SU-DHL-6 (cell line): ENCODE measurements around the gene ACAP1.

Experiments used
- H2AFZ ChIP-seq: fragments of 200-600 bp; sonication (generic); 2 replicates; pipeline ENCODE4 v1.6.1; 2014; ENCODE audit warnings: low read depth, mild to moderate bottlenecking, moderate library complexity, mixed read lengths, antibody characterized with exemption, low read length; ENCODE audit not compliant: severe bottlenecking
- H3F3A ChIP-seq: fragments of 200-600 bp; shearing (Covaris generic); 2 replicates; pipeline ENCODE4 v1.6.0; 2016; ENCODE audit warnings: antibody characterized with exemption, mild to moderate bottlenecking; ENCODE audit not compliant: insufficient read depth
- H3K27ac ChIP-seq: fragments of 200-600 bp; sonication (generic); 2 replicates; pipeline ENCODE4 v1.5.1; 2016; ENCODE audit warnings: low read depth, mild to moderate bottlenecking, low read length, moderate library complexity, mixed read lengths
- H3K27me3 ChIP-seq: fragments of 200-600 bp; sonication (generic), shearing (Covaris generic); 2 replicates; pipeline ENCODE4 v1.6.0; 2014; ENCODE audit warnings: mild to moderate bottlenecking, low read length
- H3K36me3 ChIP-seq: fragments of 200-600 bp; sonication (generic); 2 replicates; pipeline ENCODE4 v1.6.1; 2014; ENCODE audit warnings: mild to moderate bottlenecking, low read length, mixed read lengths
- H3K4me2 ChIP-seq: fragments of 300-600, 200-600 bp; shearing (Covaris generic), sonication (generic); 2 replicates; pipeline ENCODE4 v1.6.0; 2014; ENCODE audit warnings: low read length, low read depth, mild to moderate bottlenecking; ENCODE audit not compliant: poor library complexity, severe bottlenecking
- H3K4me3 ChIP-seq: fragments of 200-600 bp; sonication (generic); 2 replicates; pipeline ENCODE4 v1.5.1; 2014; ENCODE audit warnings: antibody characterized with exemption, low read length, mild to moderate bottlenecking, mixed read lengths; ENCODE audit not compliant: insufficient read depth, poor library complexity, severe bottlenecking
- H3K79me2 ChIP-seq: fragments of 200-600 bp; sonication (generic); 2 replicates; pipeline ENCODE4 v1.6.1; 2014; ENCODE audit warnings: mild to moderate bottlenecking, low read length, moderate library complexity; ENCODE audit not compliant: insufficient read depth
- H3K9ac ChIP-seq: fragments of 200-600 bp; sonication (generic); 2 replicates; pipeline ENCODE4 v1.7.0; 2014; ENCODE audit warnings: mild to moderate bottlenecking, low read length
- H3K9me2 ChIP-seq: fragments of 200-600 bp; sonication (generic); replicated peaks from 2 replicates; pipeline ENCODE4 v1.6.1; 2014; ENCODE audit warnings: low read length; ENCODE audit not compliant: insufficient read depth
- H3K9me3 ChIP-seq: fragments of 200-600 bp; sonication (generic); 2 replicates; pipeline ENCODE4 v1.6.1; 2014; ENCODE audit warnings: low read length, mixed read lengths; ENCODE audit not compliant: insufficient read depth
- H4K20me1 ChIP-seq: fragments of 200-600 bp; sonication (generic); 2 replicates; pipeline ENCODE4 v1.6.1; 2014; ENCODE audit warnings: low read depth, mild to moderate bottlenecking, antibody characterized with exemption, low read length, moderate library complexity, mixed read lengths
- CTCF ChIP-seq: fragments of 200-600 bp; sonication (generic); IDR thresholded peaks from one replicate; pipeline ENCODE4 v1.5.1; 2017; ENCODE audit warnings: antibody characterized with exemption, mild to moderate bottlenecking, low read length, moderate library complexity; ENCODE audit not compliant: insufficient read depth, poor library complexity, severe bottlenecking
- EZH2phosphoT487 ChIP-seq: fragments of 200-600 bp; sonication (generic), shearing (Covaris generic); conservative IDR thresholded peaks from 2 replicates; pipeline ENCODE4 v1.6.1; 2018; ENCODE audit warnings: mild to moderate bottlenecking, antibody characterized with exemption, low read length, moderate library complexity, mixed read lengths

The ACAP1 gene

DNA sequence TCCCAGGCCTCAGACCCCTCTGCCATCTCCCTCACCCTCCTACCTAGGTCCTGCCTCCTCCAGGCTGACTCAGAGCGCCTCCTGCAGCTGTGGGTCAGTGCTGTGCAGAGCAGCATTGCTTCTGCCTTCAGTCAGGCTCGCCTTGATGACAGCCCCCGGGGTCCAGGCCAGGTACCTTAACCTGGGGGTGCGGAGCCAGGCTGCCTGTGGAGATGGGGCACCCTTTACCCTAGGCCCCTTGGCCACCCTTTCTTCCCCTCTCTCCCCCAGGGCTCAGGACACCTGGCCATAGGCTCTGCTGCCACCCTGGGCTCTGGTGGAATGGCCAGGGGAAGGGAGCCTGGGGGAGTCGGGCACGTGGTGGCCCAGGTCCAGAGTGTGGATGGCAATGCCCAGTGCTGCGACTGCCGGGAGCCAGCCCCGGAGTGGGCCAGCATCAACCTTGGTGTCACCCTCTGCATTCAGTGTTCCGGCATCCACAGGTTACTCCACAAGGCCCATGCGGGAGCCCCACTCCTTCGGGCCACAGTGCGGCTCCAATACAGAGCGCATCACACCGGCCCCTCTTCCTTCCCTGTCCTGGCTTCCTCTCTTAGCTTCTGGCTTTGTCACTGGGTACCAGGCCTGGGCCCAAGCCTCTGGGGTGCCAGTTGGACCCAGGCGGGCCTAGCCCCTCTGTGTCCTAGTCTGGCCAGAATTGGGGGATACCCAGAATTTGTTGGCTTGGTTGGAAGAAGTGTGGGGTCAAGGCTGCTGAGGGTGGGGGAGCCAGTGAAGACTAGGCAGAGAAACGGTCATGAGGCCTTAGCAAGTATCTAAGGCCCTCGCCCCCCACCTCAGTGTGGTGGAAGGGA, 10.7 kb downstream of the ACAP1 start:
- Histone ChIP-seq H2AFZ (no peak overlapping the region), H3F3A (peaks cover 13% of the 10 kb centered on the region), H3K9me2 (no peaks in the 10 kb centered on the region), H3K9me3 (no peaks in the 10 kb centered on the region), H3K4me3 (no peak overlapping the region), H3K79me2 (no peaks in the 10 kb centered on the region), H3K9ac (no peak overlapping the region), H3K27me3 (no peaks in the 10 kb centered on the region), H3K27ac (no peak overlapping the region), H3K36me3 (no peaks in the 10 kb centered on the region), H3K4me2 (no peak overlapping the region), H4K20me1 (no peaks in the 10 kb centered on the region)
- TF ChIP-seq CTCF (no peak), EZH2phosphoT487 (no peak)

- Histone ChIP-seq H4K20me1 (no peaks in the 10 kb centered on the region), H3K4me2 (no peak overlapping the region), H3K4me3 (no peak overlapping the region), H3K9ac (no peak overlapping the region), H2AFZ (no peak overlapping the region), H3K9me2 (no peaks in the 10 kb centered on the region), H3F3A (peaks cover 13% of the 10 kb centered on the region), H3K27ac (no peak overlapping the region), H3K36me3 (no peaks in the 10 kb centered on the region), H3K79me2 (no peaks in the 10 kb centered on the region), H3K27me3 (no peaks in the 10 kb centered on the region), H3K9me3 (no peaks in the 10 kb centered on the region)
- TF ChIP-seq CTCF (no peak), EZH2phosphoT487 (no peak)
Measured at GRCh38 chr17:7347630-7348477, 11.5 kb downstream of the ACAP1 start.

- H3K4me2 ChIP-seq = no peak overlapping the region
- no peaks in the 10 kb centered on the region for H3K9me2 ChIP-seq
- peaks cover 13% of the 10 kb centered on the region for H3F3A ChIP-seq
- no peaks in the 10 kb centered on the region for H3K27me3 ChIP-seq
- H3K9ac ChIP-seq = no peak overlapping the region
- TF ChIP-seq CTCF = no peak
- TF ChIP-seq EZH2phosphoT487 = no peak
- H3K79me2 ChIP-seq = no peaks in the 10 kb centered on the region
- no peak overlapping the region for H3K4me3 ChIP-seq
- H3K27ac ChIP-seq = no peak overlapping the region
- H4K20me1 ChIP-seq = no peaks in the 10 kb centered on the region
- no peak overlapping the region for H2AFZ ChIP-seq
- no peaks in the 10 kb centered on the region for H3K9me3 ChIP-seq
- no peaks in the 10 kb centered on the region for H3K36me3 ChIP-seq
Measured at GRCh38 chr17:7348478-7349242, 12.3 kb downstream of the ACAP1 start.
